ENCODE data around the gene SRRM4.
A peak's percentile ranks its signal among the peaks of the same experiment; 100 is the strongest.
"Not testable (repeated sequence)": the region's sequence is repeated elsewhere in the genome, so short reads cannot be mapped to it uniquely, and the experiment has no call there.

The SRRM4 gene, protein sequence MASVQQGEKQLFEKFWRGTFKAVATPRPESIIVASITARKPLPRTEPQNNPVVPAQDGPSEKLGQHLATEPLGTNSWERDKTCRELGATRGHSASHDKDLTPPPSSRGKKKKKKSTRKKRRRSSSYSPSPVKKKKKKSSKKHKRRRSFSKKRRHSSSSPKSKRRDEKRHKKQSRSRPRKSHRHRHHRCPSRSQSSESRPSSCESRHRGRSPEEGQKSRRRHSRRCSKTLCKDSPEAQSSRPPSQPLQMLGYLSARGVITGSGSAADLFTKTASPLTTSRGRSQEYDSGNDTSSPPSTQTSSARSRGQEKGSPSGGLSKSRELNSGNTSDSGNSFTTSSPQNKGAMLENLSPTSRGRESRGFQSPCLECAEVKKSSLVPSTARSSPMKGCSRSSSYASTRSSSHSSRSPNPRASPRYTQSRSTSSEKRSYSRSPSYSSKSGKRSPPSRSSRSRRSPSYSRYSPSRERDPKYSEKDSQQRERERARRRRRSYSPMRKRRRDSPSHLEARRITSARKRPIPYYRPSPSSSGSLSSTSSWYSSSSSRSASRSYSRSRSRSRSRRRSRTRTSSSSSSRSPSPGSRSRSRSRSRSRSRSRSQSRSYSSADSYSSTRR

DNA sequence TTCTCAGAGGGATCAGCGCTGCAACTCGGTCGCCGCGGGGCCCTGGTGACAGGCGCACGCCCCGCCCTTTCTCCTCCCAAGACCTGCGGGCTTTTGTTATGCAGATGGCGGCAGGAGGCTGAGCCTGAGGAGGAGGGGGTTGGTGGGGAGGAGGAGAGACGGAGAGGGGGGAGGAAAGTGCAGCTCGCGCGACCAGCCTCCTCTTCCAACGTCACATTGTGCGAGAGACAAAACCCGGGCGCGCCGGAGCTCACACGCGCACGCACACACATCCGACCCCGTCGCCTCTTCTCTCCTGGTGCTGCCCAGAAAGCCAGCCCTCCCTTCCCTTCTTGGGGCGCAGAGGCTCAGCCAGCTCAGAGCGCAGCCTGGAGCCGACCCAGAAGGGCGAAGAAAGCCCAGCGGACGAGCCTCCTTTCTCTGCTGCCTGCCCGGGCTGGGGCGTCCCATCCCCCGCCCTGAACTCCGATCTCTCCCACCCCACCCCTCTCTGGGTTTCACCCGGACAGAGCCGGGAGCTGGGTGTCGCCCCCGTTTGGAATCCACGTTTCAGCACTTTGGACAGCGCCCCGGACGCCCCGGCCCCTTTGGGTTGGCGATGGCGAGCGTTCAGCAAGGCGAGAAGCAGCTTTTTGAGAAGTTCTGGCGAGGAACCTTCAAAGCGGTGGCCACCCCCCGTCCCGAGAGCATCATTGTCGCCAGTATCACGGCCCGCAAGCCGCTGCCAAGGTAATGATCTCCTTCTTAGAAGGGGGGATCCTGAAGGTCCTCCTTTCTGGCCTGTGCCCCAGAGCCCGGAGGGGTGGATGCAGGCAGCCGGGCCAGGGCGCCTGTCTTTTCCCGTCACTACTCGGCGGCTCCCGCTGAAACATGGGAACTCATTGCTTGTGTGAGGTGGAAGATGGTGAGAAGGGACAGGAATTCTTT, at the start of gene SRRM4:
TSS of gene SRRM4 (plus strand) at position 257 of the 927 bp plus-strand sequence. CDS start at position 599, 342 bp downstream.
- no peak for DNase-seq

DNA sequence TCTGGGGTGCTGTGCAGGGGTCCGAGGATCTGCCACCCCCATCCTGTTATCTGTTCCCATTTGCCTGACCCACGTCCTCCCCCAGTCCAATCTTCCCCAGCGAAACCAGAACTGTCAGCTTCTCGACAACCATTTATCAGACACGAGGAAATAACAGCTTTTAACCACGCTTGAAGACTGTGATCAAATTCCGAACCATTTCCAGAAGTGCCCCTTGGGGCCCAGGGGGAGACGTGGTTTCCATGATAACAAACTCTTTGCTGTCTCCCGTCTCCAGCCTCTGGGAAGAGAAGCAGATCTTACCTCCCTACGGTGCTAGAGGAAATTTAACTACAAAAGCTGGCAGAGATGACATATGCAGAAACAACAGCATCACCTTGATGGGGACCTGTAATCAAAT, 35.1 kb upstream of the SRRM4 start:
- no peak for DNase-seq

DNA sequence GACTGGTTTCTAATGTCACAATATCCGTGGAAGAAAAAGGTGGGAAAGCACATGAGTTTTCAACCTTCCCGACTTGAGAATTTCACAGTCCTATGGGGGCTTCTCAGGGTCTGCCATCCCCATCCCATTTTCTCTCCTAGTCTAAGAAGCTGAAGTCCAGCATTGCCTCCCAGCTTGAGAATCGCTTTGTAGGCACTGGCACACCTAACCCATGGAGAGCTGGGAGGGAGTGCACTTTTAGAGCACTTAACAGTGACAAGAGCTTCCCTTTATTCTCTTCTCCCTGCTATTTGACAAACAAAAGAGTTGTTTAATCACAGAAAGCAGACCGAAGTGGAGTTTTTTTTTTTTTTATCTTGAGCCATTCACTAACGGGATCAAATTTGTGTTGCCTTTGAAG, 22.8 kb upstream of the SRRM4 start:
- no peak for DNase-seq

DNA sequence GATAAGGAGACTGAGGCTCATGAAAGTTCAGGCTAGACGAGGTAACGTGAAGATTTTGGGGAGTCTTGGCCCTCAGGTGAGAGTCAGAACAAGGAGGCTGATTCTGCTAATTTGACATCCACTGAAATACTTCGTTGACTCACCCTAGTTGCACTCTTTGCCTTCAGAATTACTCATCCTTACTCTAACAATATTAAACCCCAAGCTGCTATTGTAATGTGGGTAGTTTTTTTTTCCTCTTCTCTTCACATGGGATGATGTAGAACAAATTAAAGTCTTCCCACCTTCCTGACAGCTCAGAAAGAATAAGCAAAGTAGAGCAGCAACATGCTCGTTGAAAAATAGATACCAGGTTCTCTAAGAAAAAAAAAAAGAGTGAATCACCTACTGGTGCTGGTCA, 22.0 kb upstream of the SRRM4 start:
- no peak for DNase-seq

- no peak for DNase-seq
Measured at GRCh38 chr12:118959985-118960560, 21.3 kb upstream of the SRRM4 start.

- no peak for DNase-seq
Measured at GRCh38 chr12:118960865-118961264, 20.5 kb upstream of the SRRM4 start.

DNA sequence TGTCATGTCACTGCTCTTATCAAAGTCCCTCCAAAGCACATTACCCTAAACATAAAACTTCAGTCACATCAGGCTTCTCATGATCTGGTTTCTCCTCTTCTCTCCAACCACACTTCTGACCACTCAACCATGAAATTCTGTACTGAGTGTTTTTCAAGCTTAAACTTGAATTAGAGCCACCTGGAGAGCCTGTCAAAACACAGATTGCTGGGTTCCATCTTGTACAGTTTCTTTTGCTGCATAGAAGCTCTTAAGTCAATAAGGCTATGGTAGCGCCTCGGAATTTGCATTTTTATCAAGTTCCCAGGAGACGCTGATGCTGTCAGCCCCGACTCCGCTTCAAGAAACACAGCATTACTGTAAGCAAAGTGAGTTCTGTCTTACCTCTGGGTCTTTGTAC, 16.4 kb upstream of the SRRM4 start:
- no peak for DNase-seq

GRCh38 chr12:118970856-118971255, 10.5 kb upstream of the SRRM4 start:
- DNase-seq = no peak

DNA sequence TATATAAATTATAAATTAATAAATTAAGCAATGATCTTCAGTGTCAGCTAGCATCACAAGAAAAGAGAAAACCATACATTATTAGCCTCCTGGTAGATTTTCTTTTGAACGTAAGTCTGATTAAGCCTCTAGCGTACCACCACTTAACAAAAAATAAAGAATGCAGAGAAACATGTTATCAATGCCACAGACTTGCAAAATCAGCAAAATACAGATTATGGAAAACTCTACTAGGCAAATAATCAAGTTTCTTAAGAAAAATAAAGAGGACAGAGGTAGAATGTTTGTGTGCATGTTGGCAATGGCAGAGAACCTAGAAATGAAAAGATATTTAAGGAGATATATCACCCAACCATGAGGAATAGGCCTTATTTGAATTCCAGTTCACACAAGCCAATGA, 8.4 kb upstream of the SRRM4 start:
- no peak for DNase-seq

DNA sequence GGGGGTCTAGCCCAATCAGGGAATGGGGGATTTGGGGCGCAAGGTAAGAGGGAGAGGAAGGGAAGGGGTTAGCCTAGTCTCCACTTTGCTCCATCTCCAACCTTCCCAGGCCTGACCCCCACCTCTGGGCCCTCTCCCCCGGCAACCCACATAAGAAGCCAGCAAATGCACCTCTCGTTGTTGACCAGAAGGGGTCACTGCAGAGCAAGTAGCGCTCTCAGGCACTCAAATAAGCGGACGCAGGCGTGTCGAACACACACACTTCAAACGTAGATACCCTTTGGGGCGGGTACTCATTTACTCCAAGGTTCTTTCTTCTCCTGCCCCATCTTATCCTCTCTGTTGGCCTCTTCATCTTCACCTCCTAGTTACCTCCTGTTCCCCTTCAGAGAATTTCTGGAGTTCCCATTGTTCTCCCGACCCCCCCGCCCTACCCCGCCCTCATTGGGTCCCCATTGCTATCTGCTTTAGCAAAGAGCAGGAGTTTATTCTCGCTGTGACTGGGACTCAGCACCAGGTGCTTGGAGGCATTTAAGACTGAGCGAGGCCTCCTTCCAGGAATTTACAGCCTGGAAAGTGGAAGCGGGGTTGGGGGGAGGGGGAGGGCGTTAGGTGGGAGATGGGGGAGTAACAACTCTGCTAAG, 1.5 kb upstream of the SRRM4 start:
- DNase-seq = peak; percentile 5

DNA sequence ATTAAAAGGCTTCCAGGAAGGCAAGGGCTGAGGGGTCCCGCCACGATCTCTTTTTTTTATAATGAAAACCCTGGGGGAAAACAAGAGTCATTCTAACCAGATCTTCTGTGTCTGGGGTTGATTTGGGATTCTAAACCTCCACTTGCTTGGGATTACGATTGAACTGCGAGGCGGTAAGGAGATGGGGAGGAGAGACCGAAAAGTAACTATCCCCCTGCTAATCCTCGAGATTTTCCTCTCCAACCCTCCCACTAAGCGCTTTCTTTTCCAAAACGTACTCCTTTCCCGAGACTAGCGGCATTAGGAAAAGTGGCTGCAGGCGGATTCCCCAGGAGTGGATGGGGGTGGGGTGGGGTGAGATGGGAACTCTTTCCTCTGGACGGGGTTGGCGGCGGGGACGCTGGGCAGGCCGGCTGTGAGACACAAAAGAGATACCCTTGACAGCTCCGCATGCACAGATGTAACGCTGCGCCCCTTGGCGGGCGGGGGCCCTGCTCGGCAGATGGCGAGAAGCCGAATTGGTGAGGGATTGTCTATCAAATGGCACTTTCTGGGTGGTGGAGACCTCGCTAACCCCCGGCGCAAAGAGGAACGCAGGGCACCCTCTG, 830 bp upstream of the SRRM4 start:
- DNase-seq = no peak

DNA sequence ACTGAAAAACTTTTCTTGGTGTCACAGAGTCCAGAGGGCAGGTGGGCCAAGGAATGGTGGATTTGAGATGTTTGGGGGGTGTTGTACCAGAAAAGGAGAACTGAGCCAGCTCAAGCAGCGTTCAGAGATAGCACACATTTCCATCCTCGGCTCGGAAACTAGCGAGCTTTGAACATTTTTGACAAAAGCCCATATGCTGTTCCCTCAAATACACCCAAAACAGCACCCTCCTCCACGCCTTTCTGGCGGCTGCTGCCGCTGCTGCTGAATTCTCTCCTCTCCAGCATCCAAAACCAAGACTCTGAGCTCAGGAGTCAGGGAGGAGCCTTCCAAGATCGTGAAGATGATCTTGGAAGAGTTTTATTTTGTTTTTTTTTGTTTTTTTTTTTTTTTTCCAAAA, 961 bp downstream of the SRRM4 start:
- DNase-seq = no peak

DNA sequence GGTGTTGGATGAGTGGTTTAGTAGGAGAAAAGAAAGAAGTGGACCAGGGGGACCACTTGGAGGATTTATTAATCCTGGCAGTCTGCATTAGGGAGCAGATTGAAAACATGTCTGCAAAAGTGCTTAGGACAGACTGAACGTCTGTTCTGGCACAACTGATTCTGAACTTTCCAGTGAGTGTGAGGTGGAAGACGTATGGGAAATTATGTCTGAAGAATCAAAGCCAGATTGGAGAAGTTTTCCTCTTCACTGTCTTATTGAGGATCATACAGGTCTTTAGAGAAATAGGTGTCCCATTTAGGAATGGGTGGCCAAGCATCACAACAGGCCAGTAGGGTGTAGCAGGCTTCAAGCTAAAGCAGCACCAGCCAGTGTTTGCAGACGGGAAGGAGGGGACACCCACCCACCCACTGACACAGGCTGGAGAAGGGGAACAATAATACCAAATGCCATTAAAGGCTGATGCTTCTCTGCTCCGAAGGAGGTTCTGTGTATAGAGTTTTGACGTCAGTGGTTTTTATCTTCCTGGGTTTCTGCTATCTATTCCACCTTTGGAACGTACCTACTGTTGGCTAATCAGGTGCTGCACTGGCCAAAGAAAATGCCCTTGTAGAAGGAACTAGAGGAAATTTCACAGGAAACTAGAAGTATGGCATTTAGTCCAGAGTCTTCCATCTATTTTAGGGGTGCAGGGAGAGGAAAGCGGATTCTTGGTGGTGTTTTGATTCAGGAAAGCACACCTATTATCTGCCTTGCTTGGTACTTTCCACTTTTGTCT, 1.8 kb downstream of the SRRM4 start:
- no peak for DNase-seq

DNA sequence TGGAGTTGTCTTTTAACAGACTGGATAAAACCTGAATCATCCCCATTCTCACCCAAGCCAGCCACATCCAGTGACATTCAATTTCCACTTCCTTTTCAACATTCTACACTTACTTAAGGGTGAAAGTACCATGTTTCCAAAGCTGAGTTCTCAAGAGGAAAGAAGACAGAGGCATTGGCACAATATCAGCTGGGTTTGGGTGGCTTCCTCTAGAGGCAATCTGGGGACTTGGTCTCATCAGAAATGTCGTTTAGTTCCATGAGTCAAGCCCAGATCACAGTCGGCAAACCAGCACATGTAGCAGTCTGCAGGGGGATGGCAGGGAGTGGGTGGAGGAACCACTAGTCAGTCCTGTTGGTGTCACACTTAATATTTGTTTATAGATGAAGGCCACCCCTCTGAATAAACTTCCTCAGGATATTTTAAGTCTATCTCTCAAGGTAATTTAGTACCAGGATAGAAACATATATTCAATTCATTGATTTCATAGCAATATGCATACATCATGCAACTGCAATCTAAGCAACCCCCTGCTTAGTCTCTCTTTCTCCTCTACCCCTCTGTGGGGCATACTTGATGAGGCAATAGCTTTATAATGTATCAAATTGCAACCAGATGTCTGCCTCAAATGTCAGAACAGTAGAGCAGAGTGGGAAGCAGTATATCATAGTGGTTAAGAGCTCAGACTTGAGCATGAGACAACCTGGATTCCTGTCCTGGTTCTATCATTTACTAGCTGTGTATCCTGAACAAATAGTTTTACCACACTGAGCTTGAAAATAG, 3.0 kb downstream of the SRRM4 start:
- no peak for DNase-seq

DNA sequence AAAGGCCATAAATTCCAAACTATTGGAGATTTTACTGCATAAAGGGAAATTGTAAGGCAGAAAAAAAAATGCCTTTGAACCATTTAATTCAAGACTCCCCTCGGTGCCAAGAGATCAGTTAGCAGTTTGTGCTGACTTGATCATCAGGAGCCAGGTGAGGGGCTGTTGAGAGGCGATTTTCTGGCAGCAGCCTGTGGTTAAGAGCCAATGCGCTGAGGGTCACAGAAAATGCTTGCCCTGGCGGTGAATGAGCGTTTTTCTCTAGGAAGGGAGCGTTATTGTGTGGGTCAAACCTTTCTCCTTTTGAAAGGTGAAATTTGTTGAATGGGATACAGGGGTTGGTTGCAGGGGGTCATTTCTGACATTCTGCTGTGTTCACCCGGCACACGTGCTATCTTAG, 4.7 kb downstream of the SRRM4 start:
- DNase-seq = no peak

- no peak for DNase-seq
Measured at GRCh38 chr12:118999107-118999506, 17.8 kb downstream of the SRRM4 start.

- no peak for DNase-seq
Measured at GRCh38 chr12:119005085-119005484, 23.7 kb downstream of the SRRM4 start.

GRCh38 chr12:119005913-119006312, 24.6 kb downstream of the SRRM4 start:
- DNase-seq = no peak

DNA sequence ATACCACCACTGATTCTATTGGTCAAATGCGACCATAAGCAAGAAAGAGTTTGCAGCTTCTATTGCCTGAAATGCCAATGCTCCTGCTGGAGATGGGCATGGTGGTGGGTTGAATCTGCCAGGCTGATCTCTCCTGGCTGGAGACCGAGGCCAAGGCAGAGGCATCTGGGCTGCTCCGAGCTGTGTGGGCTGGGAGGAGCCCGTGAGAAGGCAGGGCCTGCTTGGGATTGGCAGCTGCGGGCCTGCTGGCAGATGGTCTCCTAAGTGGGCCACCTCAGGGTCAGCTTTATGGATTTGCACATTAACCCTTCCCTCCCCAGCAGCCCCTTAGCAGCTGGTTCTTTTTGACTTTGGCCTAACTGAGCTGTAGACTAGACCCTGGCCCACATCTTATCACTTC, 25.4 kb downstream of the SRRM4 start:
- DNase-seq = no peak

- not testable (repeated sequence) for DNase-seq
Measured at GRCh38 chr12:119008273-119008672, 26.9 kb downstream of the SRRM4 start.
